HG03460 (cell line): ENCODE measurements around the gene PELI1.
A peak's percentile ranks its signal among the peaks of the same experiment; 100 is the strongest.
"Not testable (repeated sequence)": the region's sequence is repeated elsewhere in the genome, so short reads cannot be mapped to it uniquely, and the experiment has no call there.

Experiments
- ATAC-seq: cut with Tn5 transposase; IDR thresholded peaks from one replicate; pipeline ENCODE4 v1.9.1; 2021; ENCODE audit not compliant: unreplicated experiment

PELI1 gene

GRCh38 chr2:64124168-64124567 lies 20.1 kb downstream of the PELI1 start:
- no peak for ATAC-seq

- ATAC-seq, result no peak
Observed at GRCh38 chr2:64123740-64124139, 20.5 kb downstream of the PELI1 start.

GRCh38 chr2:64122358-64122757 lies 21.9 kb downstream of the PELI1 start:
- no peak for ATAC-seq

GRCh38 chr2:64120928-64121327 lies 23.3 kb downstream of the PELI1 start:
- ATAC-seq, result no peak

- no peak for ATAC-seq
Observed at GRCh38 chr2:64120008-64120407, 24.2 kb downstream of the PELI1 start.

GRCh38 chr2:64119369-64119768 lies 24.9 kb downstream of the PELI1 start:
- ATAC-seq, result no peak

- ATAC-seq, result no peak
Observed at GRCh38 chr2:64115808-64116598, 28.2 kb downstream of the PELI1 start.

GRCh38 chr2:64114912-64115277 lies 29.3 kb downstream of the PELI1 start:
- ATAC-seq, result peak; percentile 58

- ATAC-seq, result peak; percentile 45
Observed at GRCh38 chr2:64114063-64114911, 29.9 kb downstream of the PELI1 start.

- ATAC-seq, result no peak
Observed at GRCh38 chr2:64112016-64112415, 32.2 kb downstream of the PELI1 start.

- ATAC-seq, result no peak
Observed at GRCh38 chr2:64111426-64111825, 32.8 kb downstream of the PELI1 start.

- no peak for ATAC-seq
Observed at GRCh38 chr2:64108666-64109241, 35.5 kb downstream of the PELI1 start.

GRCh38 chr2:64106481-64106880 lies 37.7 kb downstream of the PELI1 start:
- no peak for ATAC-seq

- ATAC-seq, result no peak
Observed at GRCh38 chr2:64105670-64106461, 38.4 kb downstream of the PELI1 start.

- no peak for ATAC-seq
Observed at GRCh38 chr2:64104933-64105332, 39.3 kb downstream of the PELI1 start.

GRCh38 chr2:64102736-64103135 lies 41.5 kb downstream of the PELI1 start:
- ATAC-seq, result not testable (repeated sequence)

- peak; percentile 50 for ATAC-seq
Observed at GRCh38 chr2:64101141-64101591, 43.1 kb downstream of the PELI1 start.

- ATAC-seq, result not testable (repeated sequence)
Observed at GRCh38 chr2:64100584-64100983, 43.6 kb downstream of the PELI1 start.

- no peak for ATAC-seq
Observed at GRCh38 chr2:64094663-64095382, 49.4 kb downstream of the PELI1 start.

- no peak for ATAC-seq
Observed at GRCh38 chr2:64093341-64093740, 50.9 kb downstream of the PELI1 start.
